RWPE1 (cell line): ENCODE results near the gene POLR2H.

Experiments
- CTCF ChIA-PET: fragments of 350-600 bp; sonication (Branson Sonifier 250); formaldehyde crosslinking; extraction: SDS; loops from one replicate; lab custom pipeline; 2021; lab: Yijun Ruan, JAX
- POLR2A ChIA-PET: fragments of 400-600 bp; formaldehyde crosslinking; extraction: SDS; loops from one replicate; lab custom pipeline; 2020; ENCODE audit warnings: antibody characterized with exemption; ENCODE audit not compliant: low non-redundant PET; lab: Yijun Ruan, JAX
- DNase-seq: peaks from one replicate; pipeline ENCODE4 v3.0.0; 2012; ENCODE audit warnings: low spot score
- H3K27ac ChIP-seq: fragments of 450-650 bp; 2 replicates; pipeline ENCODE4 v1.5.1; 2017
- TF ChIP-seq, protein P1 (sequence below): fragments of 450-650 bp; conservative IDR thresholded peaks from 2 replicates; pipeline ENCODE4 v1.5.1; 2017; ENCODE audit warnings: low read depth, mild to moderate bottlenecking

Gene POLR2H

DNA sequence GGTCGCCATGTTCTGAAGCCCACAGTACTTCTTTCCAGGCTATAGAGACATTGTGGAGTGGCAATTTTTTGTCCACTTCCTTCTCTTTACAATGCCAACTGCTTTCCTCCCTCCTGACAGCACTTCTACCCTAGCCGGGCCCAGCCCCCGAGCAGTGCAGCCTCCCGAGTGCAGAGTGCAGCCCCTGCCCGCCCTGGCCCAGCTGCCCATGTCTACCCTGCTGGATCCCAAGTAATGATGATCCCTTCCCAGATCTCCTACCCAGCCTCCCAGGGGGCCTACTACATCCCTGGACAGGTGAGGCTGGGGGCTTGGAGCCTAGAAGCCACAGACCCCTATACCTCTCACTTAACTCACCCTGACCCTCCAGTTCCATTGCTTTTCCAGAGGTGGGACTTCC is 44.3 kb upstream of the POLR2H start:
- H3K27ac ChIP-seq: peak overlapping the region; percentile 99
- ChIA-PET POLR2A (no interaction called here), CTCF (interaction anchor here (0.7 kb wide), 1 partner anchor 244 kb away, joined by 3 read pairs; the partner anchor contains the start of gene EPHB3)
- DNase-seq: no peak
- TF ChIP-seq, protein P1, sequence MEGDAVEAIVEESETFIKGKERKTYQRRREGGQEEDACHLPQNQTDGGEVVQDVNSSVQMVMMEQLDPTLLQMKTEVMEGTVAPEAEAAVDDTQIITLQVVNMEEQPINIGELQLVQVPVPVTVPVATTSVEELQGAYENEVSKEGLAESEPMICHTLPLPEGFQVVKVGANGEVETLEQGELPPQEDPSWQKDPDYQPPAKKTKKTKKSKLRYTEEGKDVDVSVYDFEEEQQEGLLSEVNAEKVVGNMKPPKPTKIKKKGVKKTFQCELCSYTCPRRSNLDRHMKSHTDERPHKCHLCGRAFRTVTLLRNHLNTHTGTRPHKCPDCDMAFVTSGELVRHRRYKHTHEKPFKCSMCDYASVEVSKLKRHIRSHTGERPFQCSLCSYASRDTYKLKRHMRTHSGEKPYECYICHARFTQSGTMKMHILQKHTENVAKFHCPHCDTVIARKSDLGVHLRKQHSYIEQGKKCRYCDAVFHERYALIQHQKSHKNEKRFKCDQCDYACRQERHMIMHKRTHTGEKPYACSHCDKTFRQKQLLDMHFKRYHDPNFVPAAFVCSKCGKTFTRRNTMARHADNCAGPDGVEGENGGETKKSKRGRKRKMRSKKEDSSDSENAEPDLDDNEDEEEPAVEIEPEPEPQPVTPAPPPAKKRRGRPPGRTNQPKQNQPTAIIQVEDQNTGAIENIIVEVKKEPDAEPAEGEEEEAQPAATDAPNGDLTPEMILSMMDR: no peak

DNA sequence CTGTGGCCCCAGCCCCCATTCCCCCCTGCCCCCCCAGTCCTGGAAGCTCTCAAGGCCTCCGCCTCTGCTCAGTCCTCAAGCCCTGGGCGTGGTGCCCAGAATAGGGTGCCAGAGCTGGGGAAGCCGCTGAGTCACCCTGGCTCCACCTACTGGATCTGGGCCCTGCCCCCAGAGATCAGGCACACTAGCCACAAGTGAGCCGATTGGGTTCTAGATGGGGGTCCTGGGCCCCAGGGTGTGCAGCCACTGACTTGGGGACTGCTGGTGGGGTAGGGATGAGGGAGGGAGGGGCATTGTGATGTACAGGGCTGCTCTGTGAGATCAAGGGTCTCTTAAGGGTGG is 41.4 kb upstream of the POLR2H start:
- DNase-seq: peak; percentile 97
- CTCF ChIA-PET: interaction anchor here (0.6 kb wide), 1 partner anchor 164 kb away, joined by 4 read pairs; no protein-coding TSS in a partner anchor
- peak overlapping the region; percentile 99 for H3K27ac ChIP-seq
- TF ChIP-seq, protein P1: no peak
- POLR2A ChIA-PET: interaction anchor here (1.1 kb wide), 1 partner anchor 9 kb away, joined by 3 read pairs; no protein-coding TSS in a partner anchor

DNA sequence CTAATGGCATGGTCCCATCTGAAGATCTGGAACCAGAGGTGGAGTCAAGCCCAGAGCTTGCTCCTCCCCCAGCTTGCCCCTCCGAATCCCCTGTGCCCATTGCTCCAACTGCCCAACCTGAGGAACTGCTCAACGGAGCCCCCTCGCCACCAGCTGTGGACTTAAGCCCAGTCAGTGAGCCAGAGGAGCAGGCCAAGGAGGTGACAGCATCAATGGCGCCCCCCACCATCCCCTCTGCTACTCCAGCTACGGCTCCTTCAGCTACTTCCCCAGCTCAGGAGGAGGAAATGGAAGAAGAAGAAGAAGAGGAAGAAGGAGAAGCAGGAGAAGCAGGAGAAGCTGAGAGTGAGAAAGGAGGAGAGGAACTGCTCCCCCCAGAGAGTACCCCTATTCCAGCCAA is 39.8 kb upstream of the POLR2H start:
- CTCF ChIA-PET: no interaction called here
- peak overlapping the region; percentile 99 for H3K27ac ChIP-seq
- DNase-seq: no peak
- POLR2A ChIA-PET: no interaction called here
- TF ChIP-seq, protein P1: no peak

DNA sequence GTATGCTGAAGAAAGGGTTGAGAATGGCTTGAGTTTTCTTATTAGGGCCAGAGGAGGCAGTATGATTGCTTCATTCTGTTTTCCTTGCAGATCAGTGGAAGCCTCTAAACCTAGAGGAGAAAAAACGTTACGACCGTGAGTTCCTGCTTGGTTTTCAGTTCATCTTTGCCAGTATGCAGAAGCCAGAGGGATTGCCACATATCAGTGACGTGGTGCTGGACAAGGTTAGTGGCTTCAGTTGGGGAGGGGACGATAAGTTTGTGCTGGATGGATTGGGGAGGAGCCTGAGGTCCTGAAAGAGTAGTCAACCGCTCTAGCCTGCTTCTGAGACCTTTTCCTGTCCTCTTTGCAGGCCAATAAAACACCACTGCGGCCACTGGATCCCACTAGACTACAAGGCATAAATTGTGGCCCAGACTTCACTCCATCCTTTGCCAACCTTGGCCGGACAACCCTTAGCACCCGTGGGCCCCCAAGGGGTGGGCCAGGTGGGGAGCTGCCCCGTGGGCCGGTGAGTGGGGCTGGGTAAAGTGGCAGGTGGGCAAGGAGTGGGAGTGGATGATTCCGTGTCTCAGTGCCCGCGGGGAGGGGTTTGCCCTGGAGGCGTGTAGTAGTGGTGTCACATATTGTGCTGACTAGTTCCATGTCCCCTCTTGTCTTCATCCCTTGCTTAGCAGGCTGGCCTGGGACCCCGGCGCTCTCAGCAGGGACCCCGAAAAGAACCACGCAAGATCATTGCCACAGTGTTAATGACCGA is 38.6 kb upstream of the POLR2H start:
- CTCF ChIA-PET: no interaction called here
- POLR2A ChIA-PET: no interaction called here
- TF ChIP-seq, protein P1: no peak
- peak overlapping the region; percentile 26 for H3K27ac ChIP-seq
- no peak for DNase-seq

DNA sequence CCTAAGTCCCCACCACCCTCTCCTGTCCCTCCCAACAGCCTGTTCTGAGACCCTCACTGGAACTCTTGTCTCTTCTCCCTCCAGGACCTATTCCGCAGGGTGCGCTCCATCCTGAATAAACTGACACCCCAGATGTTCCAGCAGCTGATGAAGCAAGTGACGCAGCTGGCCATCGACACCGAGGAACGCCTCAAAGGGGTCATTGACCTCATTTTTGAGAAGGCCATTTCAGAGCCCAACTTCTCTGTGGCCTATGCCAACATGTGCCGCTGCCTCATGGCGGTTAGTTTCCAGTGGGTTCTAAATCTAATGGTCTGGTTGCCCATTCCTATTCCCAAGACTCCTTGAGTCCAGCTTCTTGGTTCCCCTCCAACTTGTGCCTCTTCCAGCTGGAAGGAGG is 37.8 kb upstream of the POLR2H start:
- ChIA-PET CTCF (interaction anchor here (0.7 to 0.8 kb wide), 2 partner anchors 22 to 63 kb away, joined by 3 to 4 read pairs; no protein-coding TSS in a partner anchor), POLR2A (no interaction called here)
- peak overlapping the region; percentile 26 for H3K27ac ChIP-seq
- TF ChIP-seq, protein P1: no peak
- DNase-seq: no peak

DNA sequence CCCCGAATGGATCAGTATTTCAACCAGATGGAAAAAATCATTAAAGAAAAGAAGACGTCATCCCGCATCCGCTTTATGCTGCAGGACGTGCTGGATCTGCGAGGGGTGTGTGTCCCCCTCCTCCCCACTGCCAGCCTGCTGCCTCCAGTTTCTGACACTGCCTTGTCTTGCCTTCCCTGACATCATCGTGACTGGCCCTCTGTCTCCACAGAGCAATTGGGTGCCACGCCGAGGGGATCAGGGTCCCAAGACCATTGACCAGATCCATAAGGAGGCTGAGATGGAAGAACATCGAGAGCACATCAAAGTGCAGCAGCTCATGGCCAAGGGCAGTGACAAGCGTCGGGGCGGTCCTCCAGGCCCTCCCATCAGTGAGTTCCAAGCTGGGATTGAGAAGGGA is 36.2 kb upstream of the POLR2H start:
- no peak for DNase-seq
- TF ChIP-seq, protein P1: no peak
- H3K27ac ChIP-seq: peak overlapping the region; percentile 26
- ChIA-PET POLR2A (no interaction called here), CTCF (no interaction called here)
